Sigmoid colon (tissue), 7 donors: Measurements from ENCODE around the gene MET. TPM values are rescaled to one million over a fixed set of nuclear protein-coding genes. Genes with fewer than 3 reads are reported as not detected.

Experiments used
- DNase-seq: peaks from one replicate; pipeline ENCODE4 v3.0.0-alpha.2; 2019
- H3K27ac ChIP-seq, 4 donors: fragments of 200-600 bp; sonication (generic); one replicate each; pipeline ENCODE4 v1.5.1; 2016 to 2019; ENCODE audit warnings: mild to moderate bottlenecking in 1 of 4
- H3K27me3 ChIP-seq, 3 donors: fragments of 200-600 bp; sonication (generic); one replicate each; pipeline ENCODE4 v1.5.1; 2019; ENCODE audit warnings: mild to moderate bottlenecking in 1 of 3
- H3K36me3 ChIP-seq, 4 donors: fragments of 200-600 bp; sonication (generic); one replicate each; pipeline ENCODE4 v1.5.1; 2016 to 2019
- H3K4me1 ChIP-seq, 4 donors: fragments of 200-600 bp; sonication (generic); one replicate each; pipeline ENCODE4 v1.5.1; 2017 to 2019
- H3K4me3 ChIP-seq, 4 donors: fragments of 200-600 bp; sonication (generic); one replicate each; pipeline ENCODE4 v1.5.1; 2017 to 2019; ENCODE audit warnings: mild to moderate bottlenecking in 2 of 4, moderate library complexity in 1 of 4
- H3K9me3 ChIP-seq, 4 donors: fragments of 200-600 bp in 3 of 4; sonication (generic) in 3 of 4; one replicate each; pipeline versions ENCODE4 v1.5.1 to v1.6.1; 2013 to 2019
- EP300 ChIP-seq, 4 donors: sonication (generic); formaldehyde crosslinking; IDR thresholded peaks; one replicate each; pipeline ENCODE4 v1.6.1; 2017; ENCODE audit warnings: antibody characterized with exemption in 4 of 4
- POLR2A ChIP-seq, 2 donors: fragments of 450-650 bp; IDR thresholded peaks; one replicate each; pipeline ENCODE4 v1.6.1; 2016; ENCODE audit warnings: antibody characterized with exemption in 2 of 2, mild to moderate bottlenecking in 2 of 2, moderate library complexity in 2 of 2
- POLR2AphosphoS5 ChIP-seq, 4 donors: sonication (generic); formaldehyde crosslinking; IDR thresholded peaks; one replicate each; pipeline ENCODE4 v1.6.1; 2017; ENCODE audit warnings: antibody characterized with exemption in 4 of 4
- WGBS, 2 donors: extraction: QIAGEN DNeasy Blood & Tissue Kit; methylation state at CpG; one replicate each; pipeline ENCODE4 v1.1.7; 2013; 5-methylcytosine and 5-hydroxymethylcytosine counted together
- intact Hi-C: fragments of 100-400 bp; cut with DNase I; formaldehyde crosslinking; loops from one replicate; pipeline ENCODE4 v1.15.1; 2023
- polyA plus RNA-seq, 3 donors: library from polyadenylated mRNA; stranded (reverse); fragments of 200-250 nt; gene quantifications; one replicate each; pipeline ENCODE4 v1.2.3, GENCODE V29; 2013
- total RNA-seq, 4 donors: library from RNA; depleted of rRNA; stranded (reverse); fragments of >200 nt; gene quantifications; one replicate each; pipeline ENCODE4 v1.1.0, GENCODE V29; 2016
- TF ChIP-seq, protein P1 (sequence below), 4 experiments: fragments of 450-650 bp in 3 of 4; fragments of 200-600 bp in 1 of 4; IDR thresholded peaks; one replicate each; pipeline ENCODE4 v1.5.1; 2016 to 2019; ENCODE audit warnings: antibody characterized with exemption in 4 of 4, mild to moderate bottlenecking in 3 of 4, moderate library complexity in 2 of 4
- donor health status: healthy with polysubstance abuse.
- donor health status: Bipolar disorder and iron deficiency.
- donor health status: healthy.

Gene MET
- total and polyA plus RNA-seq, 7 donors: 1.2 to 21.6 (median 15.9) TPM

DNA sequence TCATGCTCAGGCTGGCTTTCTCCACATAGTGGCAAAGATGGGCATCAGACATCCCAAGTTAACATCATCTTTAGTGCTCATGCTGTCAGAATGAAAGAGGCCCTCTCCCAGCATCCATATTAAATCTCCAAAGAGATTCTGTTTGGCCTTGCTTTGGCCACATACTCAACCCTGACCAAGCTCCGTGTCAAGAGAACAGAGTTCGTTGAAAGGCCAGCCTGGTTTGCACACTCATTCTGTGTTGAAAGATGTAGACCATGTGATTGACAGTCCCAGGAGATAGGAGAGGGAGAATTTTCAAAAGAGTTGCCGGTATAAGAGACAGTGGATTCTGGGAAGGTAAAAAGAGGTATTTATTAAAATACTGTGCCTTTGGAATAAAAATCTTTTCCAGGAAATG, 19.7 kb downstream of the MET start:
- no peaks in the 10 kb centered on the region for H3K36me3 ChIP-seq
- intact Hi-C loops: no loop called here
- H3K4me3 ChIP-seq: no peak overlapping the region
- H3K9me3 ChIP-seq: no peaks in the 10 kb centered on the region
- TF ChIP-seq, protein P1, sequence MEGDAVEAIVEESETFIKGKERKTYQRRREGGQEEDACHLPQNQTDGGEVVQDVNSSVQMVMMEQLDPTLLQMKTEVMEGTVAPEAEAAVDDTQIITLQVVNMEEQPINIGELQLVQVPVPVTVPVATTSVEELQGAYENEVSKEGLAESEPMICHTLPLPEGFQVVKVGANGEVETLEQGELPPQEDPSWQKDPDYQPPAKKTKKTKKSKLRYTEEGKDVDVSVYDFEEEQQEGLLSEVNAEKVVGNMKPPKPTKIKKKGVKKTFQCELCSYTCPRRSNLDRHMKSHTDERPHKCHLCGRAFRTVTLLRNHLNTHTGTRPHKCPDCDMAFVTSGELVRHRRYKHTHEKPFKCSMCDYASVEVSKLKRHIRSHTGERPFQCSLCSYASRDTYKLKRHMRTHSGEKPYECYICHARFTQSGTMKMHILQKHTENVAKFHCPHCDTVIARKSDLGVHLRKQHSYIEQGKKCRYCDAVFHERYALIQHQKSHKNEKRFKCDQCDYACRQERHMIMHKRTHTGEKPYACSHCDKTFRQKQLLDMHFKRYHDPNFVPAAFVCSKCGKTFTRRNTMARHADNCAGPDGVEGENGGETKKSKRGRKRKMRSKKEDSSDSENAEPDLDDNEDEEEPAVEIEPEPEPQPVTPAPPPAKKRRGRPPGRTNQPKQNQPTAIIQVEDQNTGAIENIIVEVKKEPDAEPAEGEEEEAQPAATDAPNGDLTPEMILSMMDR (IDR thresholded peaks at IDR 0.05): no peak
- no peak for TF ChIP-seq EP300 (IDR thresholded peaks at IDR 0.05)
- no peak for TF ChIP-seq POLR2AphosphoS5 (IDR thresholded peaks at IDR 0.05)
- no peaks in the 10 kb centered on the region for H3K27me3 ChIP-seq
- no peak overlapping the region for H3K27ac ChIP-seq
- no peak for DNase-seq
- peaks cover 0 to 8% (median 5%) of the 10 kb centered on the region in 4 donors for H3K4me1 ChIP-seq
- 87 to 89% methylated on average over 3 of the region's 3 CpGs for WGBS, 2 donors

DNA sequence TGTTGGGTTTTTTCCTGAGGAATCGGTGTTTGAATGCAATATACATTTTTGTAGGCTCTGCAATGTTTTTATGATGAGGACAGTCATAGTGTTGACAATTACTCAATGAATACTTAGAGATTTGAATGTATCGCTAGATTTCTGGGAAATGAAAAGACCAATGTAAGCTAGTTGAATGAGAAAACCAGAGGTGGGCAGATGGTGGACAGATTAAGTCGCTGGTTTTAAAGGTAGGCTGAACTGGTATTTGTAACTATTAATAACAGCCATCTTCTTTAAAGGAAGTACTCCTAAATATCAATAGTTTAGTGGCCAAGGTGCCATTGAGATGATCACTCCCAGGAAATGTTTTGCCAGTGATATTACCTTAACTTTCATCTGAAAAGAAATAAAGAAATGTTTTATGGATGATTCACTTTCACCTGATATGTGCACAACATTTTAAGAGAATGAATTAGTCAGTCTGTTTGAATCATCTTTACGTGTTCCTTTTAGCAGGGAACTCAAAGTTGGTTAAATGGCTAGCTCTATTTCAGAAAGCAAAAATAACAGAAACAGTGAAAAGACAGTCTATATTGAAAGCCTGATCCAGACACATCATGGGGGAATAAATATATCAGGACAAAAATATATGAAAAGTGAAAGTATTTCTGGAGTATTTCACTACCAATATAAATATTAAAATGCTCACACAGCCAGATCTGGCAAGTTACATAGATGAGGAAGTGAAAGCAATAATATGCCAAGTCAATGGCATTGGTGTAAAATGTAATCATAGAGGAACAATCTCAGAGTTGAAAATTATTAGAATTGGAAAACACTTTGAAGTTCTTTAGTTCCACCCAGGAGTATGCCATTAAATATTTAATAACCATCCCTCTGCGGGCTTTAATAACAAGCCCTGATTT, 20.7 kb downstream of the MET start:
- H3K27ac ChIP-seq: peak overlapping the region in 2 of 4 donors; percentile 4 to 40
- no peak for DNase-seq
- 85 to 91% methylated on average over 5 of the region's 5 CpGs for WGBS, 2 donors
- intact Hi-C loops: no loop called here
- no peak overlapping the region for H3K4me3 ChIP-seq
- no peaks in the 10 kb centered on the region for H3K9me3 ChIP-seq
- TF ChIP-seq POLR2A (IDR thresholded peaks at IDR 0.05): no peak
- TF ChIP-seq, protein P1 (IDR thresholded peaks at IDR 0.05): no peak
- no peak for TF ChIP-seq EP300 (IDR thresholded peaks at IDR 0.05)
- TF ChIP-seq POLR2AphosphoS5 (IDR thresholded peaks at IDR 0.05): no peak
- H3K27me3 ChIP-seq: no peaks in the 10 kb centered on the region
- no peaks in the 10 kb centered on the region for H3K36me3 ChIP-seq
- peaks cover 0 to 10% (median 4%) of the 10 kb centered on the region in 4 donors for H3K4me1 ChIP-seq

DNA sequence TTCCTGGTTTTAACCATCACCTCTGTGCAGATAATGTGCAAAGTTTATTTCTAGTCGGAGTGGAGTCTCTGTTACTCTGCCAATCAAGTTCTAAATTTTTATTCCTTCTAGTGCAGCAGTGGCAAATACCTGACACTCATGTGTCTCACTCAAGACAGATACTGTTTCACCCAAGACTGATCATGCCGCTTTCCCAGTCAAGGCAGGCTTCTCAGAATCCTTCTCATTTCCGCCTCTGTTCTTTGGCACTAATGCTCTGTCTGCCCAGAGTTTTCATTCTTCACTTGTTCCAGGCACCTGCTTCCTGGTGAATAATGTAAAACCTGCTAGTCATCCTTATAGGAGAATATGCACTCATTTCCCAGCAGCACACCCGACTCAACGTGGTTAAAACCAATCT, 24.7 kb downstream of the MET start:
- Histone ChIP-seq H3K36me3 (no peaks in the 10 kb centered on the region), H3K27ac (no peak overlapping the region), H3K27me3 (no peaks in the 10 kb centered on the region), H3K9me3 (no peaks in the 10 kb centered on the region), H3K4me1 (peaks cover 0 to 19% (median 0%) of the 10 kb centered on the region in 4 donors), H3K4me3 (no peak overlapping the region)
- intact Hi-C loops: no loop called here
- 58 to 85% methylated on average over 5 of the region's 5 CpGs for WGBS, 2 donors
- DNase-seq: no peak
- TF ChIP-seq, protein P1 (IDR thresholded peaks at IDR 0.05): no peak
- TF ChIP-seq POLR2AphosphoS5 (IDR thresholded peaks at IDR 0.05) (no peak), POLR2A (IDR thresholded peaks at IDR 0.05) (no peak), EP300 (IDR thresholded peaks at IDR 0.05) (no peak)

DNA sequence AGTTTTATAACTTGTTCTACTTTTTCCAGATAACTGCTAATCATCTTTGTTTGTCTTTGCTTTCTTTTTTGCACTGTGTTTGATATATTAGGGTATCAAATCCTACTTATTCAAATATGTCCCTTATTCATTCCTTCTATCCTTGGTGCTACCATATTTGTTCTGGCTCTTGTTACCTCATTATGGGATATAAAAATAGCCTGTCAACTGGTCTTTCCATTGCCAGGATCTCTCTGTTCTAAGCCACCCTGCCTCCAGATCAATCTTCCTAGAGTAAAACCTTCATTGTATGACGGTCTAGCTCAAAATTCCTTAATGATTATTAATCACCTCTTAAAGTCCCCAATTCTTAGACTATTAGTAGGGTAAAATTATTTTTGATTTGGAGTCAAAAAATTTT, 25.2 kb downstream of the MET start:
- no peaks in the 10 kb centered on the region for H3K9me3 ChIP-seq
- no peak for DNase-seq
- TF ChIP-seq POLR2A (IDR thresholded peaks at IDR 0.05): no peak
- H3K4me1 ChIP-seq: peaks cover 0 to 19% (median 0%) of the 10 kb centered on the region in 4 donors
- H3K27ac ChIP-seq: no peak overlapping the region
- intact Hi-C loops: no loop called here
- no peaks in the 10 kb centered on the region for H3K36me3 ChIP-seq
- no peak overlapping the region for H3K4me3 ChIP-seq
- no peaks in the 10 kb centered on the region for H3K27me3 ChIP-seq
- 89 to 100% methylated on average over 1 of the region's 1 CpG for WGBS, 2 donors

DNA sequence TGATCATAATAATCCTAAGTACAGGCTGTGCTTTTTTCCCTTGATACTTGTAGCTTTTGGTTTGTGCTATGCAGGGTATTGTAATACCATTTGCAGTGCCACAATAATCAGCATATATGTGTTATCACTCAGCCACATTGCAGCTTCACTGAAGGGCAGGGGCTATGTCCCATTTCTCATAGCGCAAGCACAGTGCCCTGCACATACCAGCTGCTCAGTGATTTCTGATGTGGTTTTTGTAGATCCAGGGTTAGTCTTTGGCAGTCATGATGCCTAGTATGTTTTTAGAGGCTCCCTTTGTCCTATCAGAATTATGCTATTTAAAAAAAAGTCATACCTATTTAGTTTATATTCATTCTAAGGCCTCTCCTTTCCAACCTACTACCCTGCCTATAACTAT, 25.8 kb downstream of the MET start:
- Histone ChIP-seq H3K36me3 (no peaks in the 10 kb centered on the region), H3K9me3 (no peaks in the 10 kb centered on the region), H3K27me3 (no peaks in the 10 kb centered on the region), H3K27ac (no peak overlapping the region), H3K4me3 (no peak overlapping the region), H3K4me1 (peaks cover 0 to 19% (median 0%) of the 10 kb centered on the region in 4 donors)
- no peak for DNase-seq
- WGBS, 2 donors: 97 to 98% methylated on average over 1 of the region's 1 CpG
- TF ChIP-seq POLR2A (IDR thresholded peaks at IDR 0.05) (no peak), EP300 (IDR thresholded peaks at IDR 0.05) (no peak), POLR2AphosphoS5 (IDR thresholded peaks at IDR 0.05) (no peak)
- TF ChIP-seq, protein P1 (IDR thresholded peaks at IDR 0.05): no peak
- intact Hi-C loops: no loop called here
